ENCODE measurements around the gene SBK3. TPM values are rescaled to one million over a fixed set of nuclear protein-coding genes. Genes with fewer than 3 reads are reported as not detected.

Gene SBK3
- total RNA-seq, 1 experiment from 2014 or later: 4.0 TPM

GRCh38 chr19:55494172-55494761, 51.1 kb downstream of the SBK3 start:
- Histone ChIP-seq H3K9me3 (ENCODE audit: control insufficient read depth, insufficient read depth, low read depth, low read length) (no peaks in the 10 kb centered on the region), H3K27ac (ENCODE audit: low read length) (no peak overlapping the region), H3K4me3 (ENCODE audit: low read depth in 2 of 2, low read length in 2 of 2) (no peak overlapping the region), H3K27me3 (ENCODE audit: control insufficient read depth, insufficient read depth, low read length) (no peaks in the 10 kb centered on the region), H3K4me1 (ENCODE audit: control insufficient read depth, insufficient read depth, low read length) (peaks cover 38% of the 10 kb centered on the region), H3K36me3 (ENCODE audit: control insufficient read depth, insufficient read depth, low read length) (no peaks in the 10 kb centered on the region)
- ATAC-seq (0 out of 2 replicates have a peak, but pooled peaks have one; percentile 5), DNase-seq (ENCODE audit: low read depth, low spot score) (no peak)
- CTCF ChIA-PET: interaction anchor here (0.6 to 1.1 kb wide), 3 partner anchors 10 to 203 kb away, joined by 3 to 5 read pairs (median 4); no protein-coding TSS in a partner anchor
- POLR2A ChIA-PET: interaction anchor here (0.6 to 0.7 kb wide), 4 partner anchors 9 to 335 kb away, joined by 4 to 10 read pairs (median 4); partner anchors contain the start of gene NAT14
- in situ Hi-C loops (cut with HindIII; ENCODE audit: low pct_unique_long_range_greater_than_20kb, low sequenced_read_pairs): no loop called here
- intact Hi-C loops (cut with micrococcal nuclease; ENCODE audit: unreplicated experiment): no loop called here
- no peak for TF ChIP-seq CTCF (IDR thresholded peaks at IDR 0.05)
- TF ChIP-seq, protein P1, sequence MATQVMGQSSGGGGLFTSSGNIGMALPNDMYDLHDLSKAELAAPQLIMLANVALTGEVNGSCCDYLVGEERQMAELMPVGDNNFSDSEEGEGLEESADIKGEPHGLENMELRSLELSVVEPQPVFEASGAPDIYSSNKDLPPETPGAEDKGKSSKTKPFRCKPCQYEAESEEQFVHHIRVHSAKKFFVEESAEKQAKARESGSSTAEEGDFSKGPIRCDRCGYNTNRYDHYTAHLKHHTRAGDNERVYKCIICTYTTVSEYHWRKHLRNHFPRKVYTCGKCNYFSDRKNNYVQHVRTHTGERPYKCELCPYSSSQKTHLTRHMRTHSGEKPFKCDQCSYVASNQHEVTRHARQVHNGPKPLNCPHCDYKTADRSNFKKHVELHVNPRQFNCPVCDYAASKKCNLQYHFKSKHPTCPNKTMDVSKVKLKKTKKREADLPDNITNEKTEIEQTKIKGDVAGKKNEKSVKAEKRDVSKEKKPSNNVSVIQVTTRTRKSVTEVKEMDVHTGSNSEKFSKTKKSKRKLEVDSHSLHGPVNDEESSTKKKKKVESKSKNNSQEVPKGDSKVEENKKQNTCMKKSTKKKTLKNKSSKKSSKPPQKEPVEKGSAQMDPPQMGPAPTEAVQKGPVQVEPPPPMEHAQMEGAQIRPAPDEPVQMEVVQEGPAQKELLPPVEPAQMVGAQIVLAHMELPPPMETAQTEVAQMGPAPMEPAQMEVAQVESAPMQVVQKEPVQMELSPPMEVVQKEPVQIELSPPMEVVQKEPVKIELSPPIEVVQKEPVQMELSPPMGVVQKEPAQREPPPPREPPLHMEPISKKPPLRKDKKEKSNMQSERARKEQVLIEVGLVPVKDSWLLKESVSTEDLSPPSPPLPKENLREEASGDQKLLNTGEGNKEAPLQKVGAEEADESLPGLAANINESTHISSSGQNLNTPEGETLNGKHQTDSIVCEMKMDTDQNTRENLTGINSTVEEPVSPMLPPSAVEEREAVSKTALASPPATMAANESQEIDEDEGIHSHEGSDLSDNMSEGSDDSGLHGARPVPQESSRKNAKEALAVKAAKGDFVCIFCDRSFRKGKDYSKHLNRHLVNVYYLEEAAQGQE (IDR thresholded peaks at IDR 0.05; ENCODE audit: insufficient read depth in 1 of 2, low read depth in 2 of 2, low read length in 1 of 2): no peak
- no peak for TF ChIP-seq POLR2AphosphoS5 (IDR thresholded peaks at IDR 0.05; ENCODE audit: low read depth, low read length)
- no peak for TF ChIP-seq TCF7L2 (IDR thresholded peaks at IDR 0.05; ENCODE audit: low read depth, low read length)
- no TSS peak for BruUV-seq (replicated peaks)

- CTCF ChIA-PET: interaction anchor here (0.6 to 1.4 kb wide), 4 partner anchors 10 to 204 kb away, joined by 3 to 5 read pairs (median 4); no protein-coding TSS in a partner anchor
- DNase-seq (ENCODE audit: low read depth, low spot score): no peak
- POLR2A ChIA-PET: interaction anchor here (0.6 to 0.7 kb wide), 3 partner anchors 9 to 334 kb away, joined by 4 to 5 read pairs (median 4); partner anchors contain the start of gene NAT14
These were observed 51.6 kb downstream of the SBK3 start for GRCh38 chr19:55493645-55494171.

More at GRCh38 chr19:55493645-55494171, 51.6 kb downstream of the SBK3 start:
- Histone ChIP-seq H3K4me3 (ENCODE audit: low read depth in 2 of 2, low read length in 2 of 2) (no peak overlapping the region), H3K27ac (ENCODE audit: low read length) (no peak overlapping the region), H3K9me3 (ENCODE audit: control insufficient read depth, insufficient read depth, low read depth, low read length) (no peaks in the 10 kb centered on the region), H3K4me1 (ENCODE audit: control insufficient read depth, insufficient read depth, low read length) (peaks cover 43% of the 10 kb centered on the region), H3K36me3 (ENCODE audit: control insufficient read depth, insufficient read depth, low read length) (no peaks in the 10 kb centered on the region), H3K27me3 (ENCODE audit: control insufficient read depth, insufficient read depth, low read length) (no peaks in the 10 kb centered on the region)
- no peak for TF ChIP-seq CTCF (IDR thresholded peaks at IDR 0.05)
- TF ChIP-seq POLR2AphosphoS5 (IDR thresholded peaks at IDR 0.05; ENCODE audit: low read depth, low read length): no peak
- TF ChIP-seq SIN3A (IDR thresholded peaks at IDR 0.05; ENCODE audit: borderline replicate concordance, insufficient read depth, low read depth, low read length): no peak
- in situ Hi-C loops (cut with HindIII; ENCODE audit: low pct_unique_long_range_greater_than_20kb, low sequenced_read_pairs): no loop called here
- intact Hi-C loops (cut with micrococcal nuclease; ENCODE audit: unreplicated experiment): no loop called here
- ATAC-seq: no peak
- no TSS peak for BruUV-seq (replicated peaks)
